Measurements from ENCODE around the gene GSDME. TPM values are rescaled to one million over a fixed set of nuclear protein-coding genes. Genes with fewer than 3 reads are reported as not detected.

GSDME gene
- polyA plus RNA-seq, 4 donors = 12.4 to 15.3 (median 14.8) TPM

GRCh38 chr7:24773646-24774045 is 16.4 kb upstream of the GSDME start:
- no peak for DNase-seq (ENCODE audit: low read depth in 4 of 4, low spot score in 3 of 4)

GRCh38 chr7:24769851-24770250 is 12.6 kb upstream of the GSDME start:
- DNase-seq (ENCODE audit: low read depth in 4 of 4, low spot score in 3 of 4) = no peak

- DNase-seq (ENCODE audit: low read depth in 4 of 4, low spot score in 3 of 4) = no peak
Observed at GRCh38 chr7:24769014-24769830, 12.0 kb upstream of the GSDME start.

GRCh38 chr7:24767878-24768569 is 10.8 kb upstream of the GSDME start:
- no peak for DNase-seq (ENCODE audit: low read depth in 4 of 4, low spot score in 3 of 4)

GRCh38 chr7:24764972-24765744 is 7.9 kb upstream of the GSDME start:
- peak in 1 of 4 donors; percentile 5 for DNase-seq (ENCODE audit: low read depth in 4 of 4, low spot score in 3 of 4)

- DNase-seq (ENCODE audit: low read depth in 4 of 4, low spot score in 3 of 4) = no peak
Observed at GRCh38 chr7:24764011-24764410, 6.7 kb upstream of the GSDME start.

- no peak for DNase-seq (ENCODE audit: low read depth in 4 of 4, low spot score in 3 of 4)
Observed at GRCh38 chr7:24763303-24763901, 6.1 kb upstream of the GSDME start.

- DNase-seq (ENCODE audit: low read depth in 4 of 4, low spot score in 3 of 4) = no peak
Observed at GRCh38 chr7:24762771-24763170, 5.5 kb upstream of the GSDME start.

GRCh38 chr7:24760968-24761367 is 3.7 kb upstream of the GSDME start:
- DNase-seq (ENCODE audit: low read depth in 4 of 4, low spot score in 3 of 4) = no peak

GRCh38 chr7:24756545-24757352 is 515 bp downstream of the GSDME start:
- peak in 3 of 4 donors; percentile 20 to 38 (median 31) for DNase-seq (ENCODE audit: low read depth in 4 of 4, low spot score in 3 of 4)

GRCh38 chr7:24755541-24756407 is 1.5 kb downstream of the GSDME start:
- DNase-seq (ENCODE audit: low read depth in 4 of 4, low spot score in 3 of 4) = no peak

GRCh38 chr7:24754906-24755506 is 2.3 kb downstream of the GSDME start:
- DNase-seq (ENCODE audit: low read depth in 4 of 4, low spot score in 3 of 4) = no peak

- DNase-seq (ENCODE audit: low read depth in 4 of 4, low spot score in 3 of 4) = no peak
Observed at GRCh38 chr7:24752073-24752800, 5.0 kb downstream of the GSDME start.

GRCh38 chr7:24751484-24751883 is 5.8 kb downstream of the GSDME start:
- DNase-seq (ENCODE audit: low read depth in 4 of 4, low spot score in 3 of 4) = no peak

GRCh38 chr7:24750441-24751055 is 6.7 kb downstream of the GSDME start:
- no peak for DNase-seq (ENCODE audit: low read depth in 4 of 4, low spot score in 3 of 4)

- DNase-seq (ENCODE audit: low read depth in 4 of 4, low spot score in 3 of 4) = no peak
Observed at GRCh38 chr7:24748521-24748920, 8.7 kb downstream of the GSDME start.

- no peak for DNase-seq (ENCODE audit: low read depth in 4 of 4, low spot score in 3 of 4)
Observed at GRCh38 chr7:24745355-24745754, 11.9 kb downstream of the GSDME start.

- DNase-seq (ENCODE audit: low read depth in 4 of 4, low spot score in 3 of 4) = no peak
Observed at GRCh38 chr7:24743471-24743870, 13.8 kb downstream of the GSDME start.
